GM18526 (cell line): ENCODE results near the gene PGM2.
A peak's percentile ranks its signal among the peaks of the same experiment; 100 is the strongest.

ENCODE experiments used
- POLR2A ChIP-seq: IDR thresholded peaks from 3 replicates; pipeline ENCODE4 v1.6.1; 2011; ENCODE audit not compliant: insufficient read length; ENCODE audit errors: extremely low read depth

Gene PGM2

DNA sequence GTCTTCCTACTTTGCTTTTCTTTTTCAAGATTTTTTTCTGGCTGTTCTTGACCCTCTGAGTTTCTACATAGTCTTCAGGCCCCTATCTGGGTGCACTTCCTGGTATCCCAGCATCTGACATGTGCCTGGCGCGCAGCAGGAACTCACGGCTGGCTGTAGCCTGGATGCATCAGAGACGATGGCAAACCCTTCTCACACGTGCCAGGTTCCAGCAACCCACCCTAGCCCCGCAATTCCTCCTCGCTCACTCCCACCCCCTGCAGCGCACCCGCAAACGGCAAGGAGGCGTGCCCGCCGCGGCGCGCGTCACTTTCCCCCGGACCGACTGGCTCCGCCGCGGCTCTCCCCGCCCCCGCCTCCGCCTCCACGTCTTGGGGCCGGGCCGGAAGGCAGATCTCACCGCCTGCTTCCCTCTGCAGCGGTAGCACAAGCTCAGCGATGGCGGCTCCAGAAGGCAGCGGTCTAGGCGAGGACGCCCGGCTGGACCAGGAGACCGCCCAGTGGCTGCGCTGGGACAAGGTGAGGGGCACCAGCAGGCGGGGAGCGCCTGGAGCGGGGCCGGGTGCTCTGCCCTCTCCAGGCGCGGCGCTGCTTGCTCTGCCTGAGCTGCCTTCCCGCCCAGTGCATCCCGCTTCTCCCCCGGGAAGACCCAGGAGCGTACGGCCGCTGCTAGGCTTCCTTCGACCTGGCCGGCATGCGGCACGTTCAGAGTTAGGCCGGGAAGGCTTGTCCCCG lies at the start of gene PGM2:
Gene PGM2 (plus strand): TSS at position 392 of the 735 bp plus-strand sequence. CDS start 47 bp downstream, at position 439.
- peak; percentile 96 for TF ChIP-seq POLR2A

DNA sequence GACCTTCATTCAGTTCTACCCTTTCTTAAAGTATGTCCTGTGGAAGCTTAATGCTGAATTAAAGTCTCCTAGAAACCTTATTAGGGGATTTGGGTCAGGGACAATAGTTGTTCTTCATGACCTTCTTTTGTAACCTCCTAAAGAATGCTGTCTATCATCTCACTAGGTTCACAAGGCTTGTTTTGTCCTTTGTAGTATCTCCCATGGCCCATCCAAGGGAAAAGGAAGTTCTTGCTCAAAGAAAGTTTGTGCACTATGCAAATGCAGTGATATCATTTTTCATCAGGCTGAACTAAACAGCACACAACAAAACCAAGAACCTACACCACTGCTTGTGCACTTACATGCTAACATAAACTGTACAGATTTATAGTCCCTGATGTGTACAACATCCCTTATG lies 46.6 kb upstream of the PGM2 start:
- TF ChIP-seq POLR2A: no peak

GRCh38 chr4:37780444-37781130 lies 45.9 kb upstream of the PGM2 start:
- no peak for TF ChIP-seq POLR2A

- no peak for TF ChIP-seq POLR2A
Observed at GRCh38 chr4:37781131-37781455, 45.4 kb upstream of the PGM2 start.

DNA sequence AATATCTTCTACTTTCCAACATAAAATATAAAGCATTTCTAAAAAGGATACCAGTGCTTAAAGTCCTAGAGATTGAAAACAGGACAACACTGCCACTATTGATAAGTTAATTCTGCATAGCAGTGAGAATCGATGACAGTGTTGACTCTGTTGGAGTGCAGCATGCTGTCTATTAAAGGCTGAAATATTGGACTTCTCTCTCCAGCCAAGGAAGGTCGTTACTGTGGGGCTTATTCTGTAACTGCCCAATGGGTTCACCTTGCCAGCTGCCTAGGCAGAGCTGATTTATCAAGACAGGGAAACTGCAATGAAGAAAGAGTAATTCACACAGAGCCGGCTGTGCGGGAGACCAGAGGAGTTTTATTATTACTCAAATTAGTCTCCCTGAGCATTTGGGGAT lies 37.7 kb upstream of the PGM2 start:
- TF ChIP-seq POLR2A: no peak

GRCh38 chr4:37792241-37792640 lies 34.2 kb upstream of the PGM2 start:
- no peak for TF ChIP-seq POLR2A

- TF ChIP-seq POLR2A: no peak
Observed at GRCh38 chr4:37793562-37793961, 32.9 kb upstream of the PGM2 start.

GRCh38 chr4:37794056-37794455 lies 32.4 kb upstream of the PGM2 start:
- no peak for TF ChIP-seq POLR2A

DNA sequence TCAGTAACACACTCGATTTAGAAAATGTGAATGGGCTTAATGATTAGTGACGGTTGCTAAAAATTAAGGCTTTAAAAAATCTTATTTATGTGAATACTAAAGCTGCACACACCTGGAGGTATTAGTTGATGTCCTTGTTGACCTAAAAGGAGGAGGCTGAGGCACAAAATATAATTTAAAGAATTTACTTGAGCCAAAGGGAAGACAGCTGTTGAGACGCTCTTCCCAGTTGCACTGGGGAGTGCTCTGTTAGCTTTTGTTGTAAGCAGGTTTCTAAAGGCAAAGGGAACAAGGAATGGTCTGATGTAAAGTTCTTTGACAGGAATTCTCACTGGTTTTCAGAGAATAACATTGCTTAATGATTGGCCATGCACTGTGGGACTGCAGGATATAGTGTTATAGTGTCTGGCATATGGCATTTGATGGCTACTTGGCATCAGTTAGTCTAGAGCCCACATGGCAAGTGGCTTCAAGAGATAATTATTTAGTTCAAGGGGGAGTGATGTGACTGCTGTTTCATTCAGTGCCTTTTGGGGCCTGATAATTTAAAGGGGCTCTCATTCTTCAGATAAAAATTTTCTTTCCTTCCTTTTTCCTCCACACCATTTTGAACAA lies 30.8 kb upstream of the PGM2 start:
- no peak for TF ChIP-seq POLR2A

DNA sequence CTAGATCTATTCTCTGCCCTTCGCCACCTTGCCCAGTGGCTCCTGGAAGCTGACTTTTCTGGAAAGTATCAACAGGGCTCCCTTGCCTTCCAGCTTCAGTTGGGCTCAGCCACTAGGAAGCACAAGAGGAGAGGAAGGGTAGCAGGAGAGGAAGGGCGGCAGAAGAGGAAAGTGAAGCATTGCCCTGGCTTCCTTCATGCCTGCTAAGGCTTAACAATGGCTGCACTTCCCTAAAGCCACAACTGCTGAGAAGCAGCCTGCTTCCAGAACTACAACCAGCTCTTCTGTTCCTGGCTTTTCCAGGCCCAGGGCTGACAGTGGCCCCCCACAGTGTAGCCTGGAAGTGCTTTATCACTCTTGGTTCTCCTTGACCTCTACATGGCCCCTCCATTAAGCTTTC lies 29.1 kb upstream of the PGM2 start:
- no peak for TF ChIP-seq POLR2A

GRCh38 chr4:37797923-37798322 lies 28.6 kb upstream of the PGM2 start:
- TF ChIP-seq POLR2A: no peak

- TF ChIP-seq POLR2A: no peak
Observed at GRCh38 chr4:37798616-37799015, 27.9 kb upstream of the PGM2 start.

GRCh38 chr4:37799941-37800554 lies 26.4 kb upstream of the PGM2 start:
- no peak for TF ChIP-seq POLR2A

DNA sequence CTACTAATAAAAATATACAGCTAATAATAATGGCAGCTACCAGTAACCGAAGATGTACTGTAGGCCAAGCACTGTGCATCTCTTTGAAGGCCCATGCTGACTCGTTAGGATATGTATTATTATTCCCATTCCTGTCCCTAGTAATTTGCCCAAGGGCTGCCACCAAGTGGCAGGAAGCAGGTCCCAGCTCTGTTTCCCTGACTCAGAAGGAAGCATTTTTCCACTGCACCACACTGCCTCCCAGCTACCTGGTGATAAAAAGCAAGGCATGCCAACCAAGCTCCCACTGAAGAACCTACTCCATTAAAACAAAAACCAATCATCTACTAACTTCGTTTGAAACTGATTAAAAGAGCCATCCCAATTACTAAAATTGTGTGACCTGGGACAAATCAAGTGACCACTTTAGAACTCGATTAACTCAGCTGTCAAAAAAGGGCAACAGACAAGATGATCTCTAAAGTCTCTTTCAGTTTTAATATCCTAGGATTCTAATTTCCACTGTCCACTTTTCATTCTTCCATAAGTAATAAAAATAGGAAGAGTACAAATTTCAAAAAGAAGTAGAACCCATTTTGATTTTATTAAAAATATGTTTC lies 24.3 kb upstream of the PGM2 start:
- no peak for TF ChIP-seq POLR2A

DNA sequence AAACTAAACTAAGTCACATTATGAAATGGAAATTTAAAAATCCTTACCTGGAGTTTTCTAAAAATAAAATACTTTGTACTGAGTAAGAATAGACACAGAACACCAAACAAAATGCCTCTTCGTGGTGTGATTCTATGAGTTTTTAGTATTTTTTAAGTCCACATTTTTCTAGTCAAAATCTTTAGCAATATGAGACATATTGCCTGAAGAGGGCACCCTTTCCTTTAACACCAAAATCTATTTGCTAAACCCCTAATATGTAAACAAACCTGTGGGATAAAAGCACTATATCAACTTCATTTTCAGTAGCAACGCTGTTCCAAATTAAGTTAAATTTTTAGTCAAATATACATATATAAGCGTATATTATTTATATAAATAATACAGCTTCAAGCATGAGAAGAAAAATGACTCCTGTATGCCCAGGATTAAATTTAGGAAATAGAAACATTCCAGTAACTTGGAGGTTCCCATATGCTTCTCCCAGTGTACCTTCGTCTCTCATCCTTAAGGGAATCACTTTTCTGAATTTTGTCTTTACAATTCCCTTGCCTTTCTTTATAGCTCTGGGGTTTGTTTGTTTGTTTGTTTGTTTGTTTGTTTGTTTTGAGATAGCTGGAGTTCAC lies 23.0 kb upstream of the PGM2 start:
- no peak for TF ChIP-seq POLR2A
